HFF-Myc (cell line): ENCODE data around the gene SMIM15.
A peak's percentile ranks its signal among the peaks of the same experiment; 100 is the strongest.
"Not testable (repeated sequence)": the region's sequence is repeated elsewhere in the genome, so short reads cannot be mapped to it uniquely, and the experiment has no call there.

ENCODE experiments used
- DNase-seq: peaks from one replicate; pipeline ENCODE4 v3.0.0-alpha.2; 2011; ENCODE audit warnings: low read depth; ENCODE audit errors: extremely low read depth
- H3K4me3 ChIP-seq: replicated peaks from 2 replicates; pipeline ENCODE4 v1.5.1; 2011; ENCODE audit warnings: low read depth, mild to moderate bottlenecking, control low read depth, low read length
- TF ChIP-seq, protein P1 (sequence below): IDR thresholded peaks from 2 replicates; pipeline ENCODE4 v1.5.1; 2012; ENCODE audit warnings: mild to moderate bottlenecking, low read depth, low read length, control low read depth; ENCODE audit errors: missing control alignments

Gene SMIM15, protein sequence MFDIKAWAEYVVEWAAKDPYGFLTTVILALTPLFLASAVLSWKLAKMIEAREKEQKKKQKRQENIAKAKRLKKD

DNA sequence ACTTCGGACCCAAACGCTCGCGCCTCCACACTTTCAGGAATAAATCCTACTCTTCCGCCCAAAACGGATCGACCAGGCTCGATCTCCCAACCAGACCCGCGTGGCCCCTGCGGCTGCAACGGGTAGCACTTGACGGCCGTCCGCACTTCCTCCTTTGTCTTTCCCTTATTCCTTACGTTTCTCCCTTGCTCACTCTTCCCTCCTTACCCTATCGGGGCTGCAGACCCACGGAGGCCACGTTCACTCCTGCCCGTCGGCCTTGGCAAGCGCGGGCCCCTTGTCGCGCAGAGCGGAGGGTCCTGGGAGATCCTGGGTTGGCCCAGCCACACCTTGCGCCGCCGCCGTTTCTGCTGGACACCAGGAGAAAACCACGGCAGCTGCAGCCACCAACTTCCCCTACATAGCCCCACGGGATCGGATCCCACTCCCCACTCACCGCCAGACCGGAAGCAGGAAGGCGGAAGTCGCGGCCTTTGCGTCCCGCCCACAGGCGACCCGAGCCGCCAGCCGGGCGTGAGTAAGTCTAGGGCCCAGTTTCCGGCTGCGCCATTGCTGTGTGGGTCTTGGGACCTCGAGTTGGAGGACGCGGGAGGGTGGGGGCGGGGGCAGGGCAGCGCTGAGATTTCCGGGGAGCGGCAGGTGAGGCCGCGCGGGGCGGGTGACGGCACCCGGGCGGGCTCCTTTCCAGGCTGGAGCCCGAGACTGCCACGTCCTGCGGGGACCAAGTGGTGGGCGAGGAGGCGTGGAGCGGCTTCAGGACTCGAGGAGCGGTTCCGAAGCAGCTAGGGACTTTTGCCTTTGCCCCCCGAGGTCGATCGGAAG is at the start of gene SMIM15:
TSS of gene SMIM15 (minus strand) at position 459 of the 822 bp plus-strand sequence. CDS start 2,297 bp downstream, outside the sequence.
- DNase-seq = peak; percentile 66
- peak within 1 kb of the TSS; percentile 87 for H3K4me3 ChIP-seq
- TF ChIP-seq, protein P1, sequence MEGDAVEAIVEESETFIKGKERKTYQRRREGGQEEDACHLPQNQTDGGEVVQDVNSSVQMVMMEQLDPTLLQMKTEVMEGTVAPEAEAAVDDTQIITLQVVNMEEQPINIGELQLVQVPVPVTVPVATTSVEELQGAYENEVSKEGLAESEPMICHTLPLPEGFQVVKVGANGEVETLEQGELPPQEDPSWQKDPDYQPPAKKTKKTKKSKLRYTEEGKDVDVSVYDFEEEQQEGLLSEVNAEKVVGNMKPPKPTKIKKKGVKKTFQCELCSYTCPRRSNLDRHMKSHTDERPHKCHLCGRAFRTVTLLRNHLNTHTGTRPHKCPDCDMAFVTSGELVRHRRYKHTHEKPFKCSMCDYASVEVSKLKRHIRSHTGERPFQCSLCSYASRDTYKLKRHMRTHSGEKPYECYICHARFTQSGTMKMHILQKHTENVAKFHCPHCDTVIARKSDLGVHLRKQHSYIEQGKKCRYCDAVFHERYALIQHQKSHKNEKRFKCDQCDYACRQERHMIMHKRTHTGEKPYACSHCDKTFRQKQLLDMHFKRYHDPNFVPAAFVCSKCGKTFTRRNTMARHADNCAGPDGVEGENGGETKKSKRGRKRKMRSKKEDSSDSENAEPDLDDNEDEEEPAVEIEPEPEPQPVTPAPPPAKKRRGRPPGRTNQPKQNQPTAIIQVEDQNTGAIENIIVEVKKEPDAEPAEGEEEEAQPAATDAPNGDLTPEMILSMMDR = no peak

DNA sequence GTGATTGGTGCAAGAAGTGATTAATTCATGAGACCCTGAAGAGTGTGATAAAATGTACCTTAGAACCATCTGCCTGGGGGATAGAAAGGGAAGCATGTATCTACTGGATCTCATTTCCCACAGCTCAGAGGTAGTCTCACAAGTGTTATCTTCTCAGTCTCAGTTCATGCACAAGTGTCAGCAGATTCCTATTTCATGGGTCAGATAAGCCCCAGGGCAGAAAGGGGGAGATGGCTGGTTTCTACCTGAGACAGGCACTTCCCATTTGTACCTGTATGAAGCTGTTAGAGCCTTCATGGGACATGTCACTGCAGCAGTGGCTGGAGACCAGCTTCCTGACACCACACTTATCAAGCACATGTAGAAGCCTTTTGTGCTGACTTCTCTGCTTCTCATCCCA is 45.6 kb upstream of the SMIM15 start:
- no peak overlapping the region for H3K4me3 ChIP-seq
- DNase-seq = no peak
- TF ChIP-seq, protein P1 = no peak

DNA sequence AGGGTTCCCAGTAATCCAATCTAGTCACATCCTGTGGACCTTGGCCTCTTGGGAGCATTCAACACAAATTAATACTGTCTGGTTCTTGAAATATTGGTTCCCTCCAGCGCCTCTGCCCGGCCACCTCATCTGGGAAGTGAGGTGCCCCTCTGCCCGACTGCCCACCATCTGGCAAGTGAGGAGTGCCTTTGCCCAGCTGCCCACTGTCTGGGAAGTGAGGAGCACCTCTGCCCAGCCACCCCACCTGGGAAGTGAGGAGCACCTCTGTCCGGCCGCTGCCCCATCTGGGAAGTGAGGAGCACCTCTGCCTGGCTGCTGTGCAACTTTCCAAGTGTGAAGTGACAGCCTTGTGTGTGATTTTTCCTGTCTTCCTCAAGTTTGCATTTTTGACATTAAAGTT is 42.7 kb upstream of the SMIM15 start:
- TF ChIP-seq, protein P1 = no peak
- DNase-seq = no peak
- H3K4me3 ChIP-seq = no peak overlapping the region

DNA sequence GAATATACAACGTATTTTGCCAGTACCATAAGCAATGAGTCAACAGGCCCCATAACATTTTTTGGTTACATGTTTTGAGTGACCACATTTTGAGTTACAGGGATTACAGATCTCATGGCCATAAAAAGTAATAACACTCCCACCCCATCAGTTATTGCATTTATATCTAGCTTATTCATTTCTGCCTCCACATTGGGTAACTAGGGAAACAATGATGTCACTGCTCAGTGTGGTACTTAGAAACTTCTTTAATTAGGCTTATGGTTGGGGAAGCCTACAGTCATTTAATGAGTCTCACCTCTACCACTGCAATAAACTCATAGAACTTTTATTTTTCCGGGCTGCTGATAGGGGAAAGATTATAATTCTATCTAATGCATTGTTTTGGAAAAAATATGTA is 39.9 kb upstream of the SMIM15 start:
- TF ChIP-seq, protein P1 = no peak

DNA sequence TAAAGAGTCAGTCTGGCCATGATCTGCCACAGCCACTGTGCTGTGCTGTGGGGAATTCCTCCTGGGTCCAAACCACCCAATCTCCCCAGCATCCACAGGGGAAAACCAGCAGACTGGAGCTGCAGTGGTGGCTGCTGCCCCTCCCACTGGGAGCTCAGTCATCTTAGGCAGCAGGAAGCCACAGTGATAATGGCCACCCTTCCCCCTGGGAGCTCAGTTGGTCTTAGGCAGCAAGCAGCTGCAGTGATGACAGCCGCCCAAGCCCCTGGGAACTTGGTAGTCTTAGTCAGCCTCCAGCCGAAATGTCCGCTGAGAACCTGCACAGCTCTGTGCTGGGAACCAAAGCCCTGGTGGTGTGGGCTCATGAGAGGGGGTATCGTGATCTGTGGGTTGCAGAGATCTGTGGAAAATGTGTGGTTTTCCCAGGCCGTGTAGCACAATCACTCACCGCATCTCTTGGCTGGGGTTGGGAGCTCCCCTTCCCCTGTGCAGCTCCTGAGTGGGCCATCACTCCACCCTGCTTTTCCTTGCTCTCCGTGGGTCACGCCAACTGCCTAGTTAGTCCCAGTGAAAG is 38.4 kb upstream of the SMIM15 start:
- TF ChIP-seq, protein P1 = no peak
- no peak for DNase-seq
- H3K4me3 ChIP-seq = no peak overlapping the region

More for the DNA sequence above, 39.9 kb upstream of the SMIM15 start:
- H3K4me3 ChIP-seq = no peak overlapping the region
- DNase-seq = no peak

DNA sequence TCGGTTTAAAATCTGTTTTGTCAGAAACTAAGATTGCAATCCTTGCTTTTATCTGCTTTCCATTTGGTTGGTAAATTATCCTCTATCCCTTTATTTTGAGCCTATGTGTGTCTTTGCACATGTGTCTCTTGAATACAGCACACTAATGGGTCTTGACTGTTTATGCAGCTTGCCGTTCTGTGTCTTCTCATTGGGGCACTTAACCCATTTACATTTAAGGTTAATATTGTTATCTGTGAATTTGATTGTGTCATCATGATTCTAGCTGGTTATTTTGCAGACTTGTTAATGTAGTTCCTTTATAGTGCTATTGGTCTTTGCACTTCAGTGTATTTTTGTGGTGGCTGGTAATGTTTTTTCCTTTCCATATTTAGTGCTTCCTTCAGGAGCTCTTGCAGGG is 36.3 kb upstream of the SMIM15 start:
- TF ChIP-seq, protein P1 = no peak
- no peak for DNase-seq
- H3K4me3 ChIP-seq = no peak overlapping the region

DNA sequence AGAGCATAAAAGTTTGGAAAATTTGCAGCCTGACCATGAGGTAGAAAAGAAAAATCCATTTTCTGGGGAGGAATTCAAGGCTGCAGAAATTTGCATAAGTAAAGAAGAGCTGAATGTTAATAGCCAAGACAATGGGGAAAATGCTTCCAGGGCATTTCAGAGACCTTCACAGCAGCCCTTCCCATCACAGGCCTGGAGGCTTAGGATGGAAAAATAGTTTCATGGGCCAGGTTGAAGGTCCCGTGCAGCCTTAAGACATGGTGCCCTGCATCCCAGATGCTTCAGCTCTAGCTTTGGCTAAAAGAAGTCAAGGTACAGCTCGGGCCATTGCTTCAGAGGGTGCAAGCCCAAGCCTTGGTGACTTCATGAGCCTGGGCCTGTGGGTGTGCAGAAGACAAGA is 25.6 kb upstream of the SMIM15 start:
- not testable (repeated sequence) for H3K4me3 ChIP-seq, DNase-seq

DNA sequence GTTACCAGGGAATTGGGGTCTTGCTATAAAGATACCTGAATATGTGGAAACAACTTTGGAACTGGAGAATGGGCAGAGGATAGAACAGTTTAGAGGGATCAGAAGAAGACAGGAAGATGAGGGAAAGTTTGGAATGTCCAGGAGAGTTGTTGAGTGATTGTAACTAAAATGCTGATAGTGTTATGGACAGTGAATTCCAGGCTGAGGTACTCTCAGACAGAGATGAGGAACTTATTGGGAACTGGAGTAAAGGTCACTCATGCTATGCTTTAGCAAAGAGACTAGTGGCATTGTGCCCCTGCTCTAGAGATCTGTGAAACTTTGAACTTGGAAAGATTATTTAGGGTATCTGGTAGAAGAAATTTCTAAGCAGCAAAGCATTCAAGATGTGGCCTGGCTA is 25.1 kb upstream of the SMIM15 start:
- not testable (repeated sequence) for DNase-seq, H3K4me3 ChIP-seq
